HepG2 (cell line): ENCODE measurements around the gene PRKAR2A. TPM values are rescaled to one million over a fixed set of nuclear protein-coding genes. Genes with fewer than 3 reads are reported as not detected.
A peak's percentile ranks its signal among the peaks of the same experiment; 100 is the strongest.

Source experiments
- AGO1 ChIP-seq: fragments of 200-400 bp; formaldehyde crosslinking; IDR thresholded peaks from 2 replicates; pipeline ENCODE4 v1.6.1; 2017; ENCODE audit warnings: mild to moderate bottlenecking, low read depth, low read length, moderate library complexity; ENCODE audit not compliant: poor library complexity, severe bottlenecking
- ARNT2 ChIP-seq: sonication (generic); formaldehyde crosslinking; IDR thresholded peaks from 2 replicates; pipeline ENCODE4 v1.8.0; 2022; ENCODE audit warnings: mild to moderate bottlenecking, low read depth, missing genetic modification reagents, moderate library complexity
- CREB3 ChIP-seq: sonication (generic); formaldehyde crosslinking; IDR thresholded peaks from 2 replicates; pipeline ENCODE4 v1.5.0; 2020; ENCODE audit warnings: missing genetic modification reagents
- HNRNPLL ChIP-seq: fragments of 200-400 bp; formaldehyde crosslinking; IDR thresholded peaks from 2 replicates; pipeline ENCODE4 v1.6.1; 2017; ENCODE audit warnings: mild to moderate bottlenecking, low read depth, low read length; ENCODE audit not compliant: poor library complexity, severe bottlenecking
- KDM5B ChIP-seq: sonication (generic); formaldehyde crosslinking; IDR thresholded peaks from 2 replicates; pipeline ENCODE4 v1.4.0; 2020; ENCODE audit warnings: missing genetic modification reagents, mild to moderate bottlenecking, borderline replicate concordance
- NR2F1 ChIP-seq, 2 experiments: fragments of 450-650 bp in 1 of 2; formaldehyde crosslinking in 1 of 2; IDR thresholded peaks; 2 replicates each; pipeline versions ENCODE4 v1.5.0 to v1.6.1; 2016 to 2020; ENCODE audit warnings: mild to moderate bottlenecking in 1 of 2, missing compliant biosample characterization in 1 of 2, missing genetic modification reagents in 1 of 2, moderate library complexity in 1 of 2
- PCBP2 ChIP-seq: fragments of 200-400 bp; formaldehyde crosslinking; optimal IDR thresholded peaks from 2 replicates; pipeline ENCODE3; 2018; ENCODE audit warnings: low read length, low read depth; ENCODE audit not compliant: poor library complexity, severe bottlenecking
- REPIN1 ChIP-seq: sonication (generic); formaldehyde crosslinking; IDR thresholded peaks from 2 replicates; pipeline ENCODE4 v1.8.0; 2022; ENCODE audit warnings: missing genetic modification reagents, low read depth, mild to moderate bottlenecking, borderline replicate concordance
- SAFB2 ChIP-seq: sonication (generic); formaldehyde crosslinking; IDR thresholded peaks from 2 replicates; pipeline ENCODE4 v1.5.1; 2020; ENCODE audit warnings: missing genetic modification reagents, low read depth, mild to moderate bottlenecking, borderline replicate concordance
- SMARCE1 ChIP-seq: fragments of 450-650 bp; IDR thresholded peaks from 2 replicates; pipeline ENCODE4 v1.6.1; 2017; ENCODE audit warnings: borderline replicate concordance
- STAG1 ChIP-seq: sonication (generic); formaldehyde crosslinking; IDR thresholded peaks from 2 replicates; pipeline ENCODE4 v1.4.0; 2020; ENCODE audit warnings: missing genetic modification reagents
- TCF12 ChIP-seq, 2 experiments: fragments of 450-650 bp in 1 of 2; sonication (generic) in 1 of 2; formaldehyde crosslinking in 1 of 2; IDR thresholded peaks; 2 replicates each; pipeline versions ENCODE4 v1.6.1 to v1.8.0; 2017 to 2022; ENCODE audit warnings: antibody characterized with exemption in 1 of 2, mild to moderate bottlenecking in 1 of 2, missing genetic modification reagents in 1 of 2, moderate library complexity in 1 of 2
- USF2 ChIP-seq, 2 experiments: sonication (generic) in 1 of 2; formaldehyde crosslinking in 1 of 2; IDR thresholded peaks; 2 replicates each; pipeline versions ENCODE4 v1.5.1 to v1.6.1; 2011 to 2020; ENCODE audit warnings: borderline replicate concordance in 1 of 2, low read depth in 1 of 2, low read length in 1 of 2, mild to moderate bottlenecking in 1 of 2, missing genetic modification reagents in 1 of 2, moderate library complexity in 1 of 2
- ZBTB46 ChIP-seq: sonication (generic); formaldehyde crosslinking; IDR thresholded peaks from 2 replicates; pipeline ENCODE4 v1.4.0; 2020; ENCODE audit warnings: mild to moderate bottlenecking, missing genetic modification reagents, borderline replicate concordance
- ZKSCAN1 ChIP-seq: fragments of 150-350 bp; IDR thresholded peaks from 2 replicates; pipeline ENCODE4 v1.6.1; 2014; ENCODE audit warnings: low read length
- ZMYM4 ChIP-seq: sonication (generic); formaldehyde crosslinking; IDR thresholded peaks from 2 replicates; pipeline ENCODE4 v1.8.1; 2023; ENCODE audit warnings: mild to moderate bottlenecking, missing genetic modification reagents
- ZNF746 ChIP-seq: sonication (generic); formaldehyde crosslinking; IDR thresholded peaks from 2 replicates; pipeline ENCODE4 v1.8.0; 2022; ENCODE audit warnings: mild to moderate bottlenecking, missing genetic modification reagents
- ZNF747 ChIP-seq: sonication (generic); formaldehyde crosslinking; IDR thresholded peaks from 2 replicates; pipeline ENCODE4 v1.8.1; 2023; ENCODE audit warnings: missing genetic modification reagents, mild to moderate bottlenecking, borderline replicate concordance
- ZNF749 ChIP-seq: sonication (generic); formaldehyde crosslinking; IDR thresholded peaks from 2 replicates; pipeline ENCODE4 v1.8.0; 2022; ENCODE audit warnings: mild to moderate bottlenecking, missing genetic modification reagents, moderate library complexity, borderline replicate concordance
- ZNF766 ChIP-seq: sonication (generic); formaldehyde crosslinking; IDR thresholded peaks from 2 replicates; pipeline ENCODE4 v1.5.0; 2020; ENCODE audit warnings: missing genetic modification reagents, borderline replicate concordance
- ZNF773 ChIP-seq: sonication (generic); formaldehyde crosslinking; IDR thresholded peaks from 2 replicates; pipeline ENCODE4 v1.4.0; 2020; ENCODE audit warnings: missing genetic modification reagents, borderline replicate concordance
- ZNF792 ChIP-seq: IDR thresholded peaks from 2 replicates; pipeline ENCODE4 v1.6.1; 2016
- ZSCAN22 ChIP-seq: sonication (generic); formaldehyde crosslinking; IDR thresholded peaks from 2 replicates; pipeline ENCODE4 v1.4.0; 2020; ENCODE audit warnings: mild to moderate bottlenecking, missing genetic modification reagents
- polyA plus RNA-seq, 8 experiments: library from polyadenylated mRNA; depleted of rRNA in 3 of 8; stranded (reverse) in 7 of 8; unstranded in 1 of 8; fragments of >200 nt; fragmentation: Illumina TruSeq in 4 of 8; extraction: Trizol in 4 of 8; gene quantifications; 2 replicates each; pipeline versions ENCODE4 v1.2.1 to v1.2.3, GENCODE V29; 2011 to 2016; ENCODE audit warnings: low read depth in 4 of 8, missing spikeins in 1 of 8, mixed read lengths in 1 of 8; ENCODE audit not compliant: insufficient read depth in 1 of 8
- total RNA-seq, 5 experiments: library from RNA; depleted of rRNA; stranded (reverse); fragments of >200 nt; fragmentation: Illumina TruSeq; extraction: Trizol; gene quantifications; 2 replicates each; pipeline ENCODE4 v1.2.3, GENCODE V29; 2016; ENCODE audit warnings: low read depth in 1 of 5

PRKAR2A gene
- total and polyA plus RNA-seq, 2 of the 13 experiments (the other 11 are each of a cell fraction or from before 2014, with no cell fraction given) = 11.8 to 29.2 TPM

- TF ChIP-seq ZBTB46 (CRISPR knock-in tag) (peak; percentile 56; the same call in 1 of the 2 replicates), TCF12 (IDR thresholded peaks at IDR 0.05) (no peak), TCF12 (CRISPR knock-in tag; IDR thresholded peaks at IDR 0.05) (no peak), ZNF749 (CRISPR knock-in tag) (peak; percentile 78; the same call in 1 of the 2 replicates), ZSCAN22 (CRISPR knock-in tag) (no peak), STAG1 (peak; percentile 73), CREB3 (CRISPR knock-in tag) (no peak), ZNF766 (0 out of 2 replicates have a peak, but pooled peaks have one; percentile 24), REPIN1 (CRISPR knock-in tag) (peak; percentile 68), PCBP2 (no peak), SMARCE1 (no peak), NR2F1 (CRISPR knock-in tag; IDR thresholded peaks at IDR 0.05) (peak; percentile 19 to 31; a peak in 1 of 4 replicates), AGO1 (no peak), ZKSCAN1 (no peak), SAFB2 (CRISPR knock-in tag) (no peak), ZNF747 (CRISPR knock-in tag) (peak; percentile 21; the same call in 1 of the 2 replicates), ZNF773 (CRISPR knock-in tag) (no peak), ARNT2 (no peak; the same call in 1 of the 2 replicates), KDM5B (CRISPR knock-in tag) (peak; percentile 78; the same call in 1 of the 2 replicates), HNRNPLL (peak; percentile 36), ZMYM4 (peak; percentile 83), USF2 (IDR thresholded peaks at IDR 0.05; ENCODE audit: low read depth, low read length) (no peak), USF2 (CRISPR knock-in tag; IDR thresholded peaks at IDR 0.05; ENCODE audit: borderline replicate concordance) (no peak), ZNF792 (CRISPR knock-in tag) (0 out of 2 replicates have a peak, but pooled peaks have one; percentile 11), ZNF746 (CRISPR knock-in tag) (peak; percentile 67; the same call in 1 of the 2 replicates)
Observed at GRCh38 chr3:48739955-48740823, 107.5 kb downstream of the PRKAR2A start (continued).
